H9 (cell line): ENCODE measurements around the gene EIF2S3. TPM values are rescaled to one million over a fixed set of nuclear protein-coding genes. Genes with fewer than 3 reads are reported as not detected.

Experiments used
- DNase-seq: peaks from one replicate; pipeline ENCODE4 v3.0.0-alpha.2; 2017
- H2AFZ ChIP-seq: one replicate; pipeline ENCODE4 v1.6.1; 2013; ENCODE audit warnings: mild to moderate bottlenecking, low read length, control low read depth, moderate library complexity
- H2AK5ac ChIP-seq: 2 replicates; pipeline ENCODE4 v1.6.1; 2013; ENCODE audit warnings: low read length, control low read depth, mixed read lengths; ENCODE audit not compliant: insufficient read length
- H2BK120ac ChIP-seq: one replicate; pipeline ENCODE4 v1.6.1; 2013; ENCODE audit warnings: low read depth, mild to moderate bottlenecking, low read length, control low read depth, inconsistent platforms; ENCODE audit not compliant: poor library complexity, severe bottlenecking
- H2BK12ac ChIP-seq: 2 replicates; pipeline ENCODE4 v1.6.1; 2013; ENCODE audit warnings: low read length, control low read depth, mixed read lengths, low read depth; ENCODE audit not compliant: insufficient read length
- H2BK15ac ChIP-seq: 2 replicates; pipeline ENCODE4 v1.6.1; 2013; ENCODE audit warnings: low read depth, low read length, control low read depth
- H2BK20ac ChIP-seq: one replicate; pipeline ENCODE4 v1.6.1; 2013; ENCODE audit warnings: low read depth, mild to moderate bottlenecking, low read length, control low read depth, inconsistent platforms; ENCODE audit not compliant: poor library complexity, severe bottlenecking
- H2BK5ac ChIP-seq: 2 replicates; pipeline ENCODE4 v1.6.1; 2013; ENCODE audit warnings: low read length, control low read depth, mixed read lengths; ENCODE audit not compliant: insufficient read length
- H3K14ac ChIP-seq: 2 replicates; pipeline ENCODE4 v1.6.1; 2013; ENCODE audit warnings: low read length, control low read depth; ENCODE audit not compliant: insufficient read depth
- H3K18ac ChIP-seq: 2 replicates; pipeline ENCODE4 v1.6.1; 2013; ENCODE audit warnings: low read depth, mild to moderate bottlenecking, mixed read lengths, low read length, control low read depth; ENCODE audit not compliant: insufficient read length
- H3K23ac ChIP-seq: 2 replicates; pipeline ENCODE4 v1.6.1; 2013; ENCODE audit warnings: low read length, control low read depth, mixed read lengths, low read depth; ENCODE audit not compliant: insufficient read length
- H3K23me2 ChIP-seq: 2 replicates; pipeline ENCODE4 v1.6.1; 2013; ENCODE audit warnings: low read depth, mild to moderate bottlenecking, mixed read lengths, low read length, control low read depth; ENCODE audit not compliant: insufficient read length, poor library complexity, severe bottlenecking
- H3K27ac ChIP-seq: 2 replicates; pipeline ENCODE4 v1.5.1; 2013; ENCODE audit warnings: low read length, control low read depth, mixed read lengths, low read depth; ENCODE audit not compliant: insufficient read length
- H3K27me3 ChIP-seq: 2 replicates; pipeline ENCODE4 v1.6.1; 2013; ENCODE audit warnings: low read length, control low read depth, inconsistent platforms; ENCODE audit not compliant: insufficient read depth
- H3K4ac ChIP-seq: 2 replicates; pipeline ENCODE4 v1.6.1; 2013; ENCODE audit warnings: low read depth, mild to moderate bottlenecking, control low read depth, inconsistent platforms, low read length, moderate library complexity
- H3K4me1 ChIP-seq: 2 replicates; pipeline ENCODE4 v1.6.1; 2013; ENCODE audit warnings: low read length, control low read depth, inconsistent platforms; ENCODE audit not compliant: insufficient read depth
- H3K4me2 ChIP-seq: 2 replicates; pipeline ENCODE4 v1.6.1; 2013; ENCODE audit warnings: low read length, control low read depth, mixed read lengths; ENCODE audit not compliant: insufficient read length, insufficient read depth
- H3K56ac ChIP-seq: 2 replicates; pipeline ENCODE4 v1.6.1; 2013; ENCODE audit warnings: low read depth, mild to moderate bottlenecking, mixed read lengths, low read length, control low read depth; ENCODE audit not compliant: insufficient read length
- H3K79me1 ChIP-seq: 2 replicates; pipeline ENCODE4 v1.6.1; 2013; ENCODE audit warnings: low read depth, mild to moderate bottlenecking, moderate library complexity, low read length, control low read depth, inconsistent platforms; ENCODE audit not compliant: insufficient read depth, poor library complexity, severe bottlenecking
- H3K79me2 ChIP-seq: 2 replicates; pipeline ENCODE4 v1.6.1; 2013; ENCODE audit warnings: low read length, control low read depth, inconsistent platforms; ENCODE audit not compliant: insufficient read depth
- H3K9ac ChIP-seq: 2 replicates; pipeline ENCODE4 v1.6.1; 2013; ENCODE audit warnings: low read length, control low read depth, mixed read lengths; ENCODE audit not compliant: insufficient read length; ENCODE audit errors: extremely low read depth
- H3K9me3 ChIP-seq: one replicate; pipeline ENCODE4 v1.6.1; 2013; ENCODE audit warnings: low read depth, low read length, inconsistent platforms; ENCODE audit not compliant: control insufficient read depth
- H3T11ph ChIP-seq: one replicate; pipeline ENCODE4 v1.6.1; 2013; ENCODE audit warnings: mild to moderate bottlenecking, low read length, control low read depth, inconsistent platforms
- H4K20me1 ChIP-seq: one replicate; pipeline ENCODE4 v1.6.1; 2013; ENCODE audit not compliant: control insufficient read depth, insufficient read length, insufficient read depth
- H4K5ac ChIP-seq: 2 replicates; pipeline ENCODE4 v1.6.1; 2013; ENCODE audit warnings: low read depth, mild to moderate bottlenecking, mixed read lengths, low read length, control low read depth; ENCODE audit not compliant: insufficient read length
- H4K8ac ChIP-seq: replicated peaks from 2 replicates; pipeline ENCODE4 v1.6.1; 2013; ENCODE audit warnings: low read length, control low read depth, mixed read lengths, low read depth; ENCODE audit not compliant: insufficient read length
- H4K91ac ChIP-seq: 2 replicates; pipeline ENCODE4 v1.6.1; 2013; ENCODE audit warnings: low read depth, mild to moderate bottlenecking, moderate library complexity, mixed read lengths, low read length, control low read depth; ENCODE audit not compliant: insufficient read length
- H3K27ac Mint-ChIP-seq, 3 experiments: 2 replicates in 2 of 3; 3 replicates in 1 of 3; pipeline ENCODE4 v1.8.0; 2020 to 2021; ENCODE audit warnings: mixed read lengths in 3 of 3, mild to moderate bottlenecking in 1 of 3, moderate library complexity in 1 of 3
- H3K27me3 Mint-ChIP-seq: 2 replicates; pipeline ENCODE4 v1.8.0; 2021; ENCODE audit warnings: low read depth, mild to moderate bottlenecking, moderate library complexity, mixed read lengths
- H3K36me3 Mint-ChIP-seq, 3 experiments: 2 replicates in 2 of 3; 3 replicates in 1 of 3; pipeline ENCODE4 v1.8.0; 2020 to 2021; ENCODE audit warnings: low read depth in 3 of 3, mixed read lengths in 3 of 3; ENCODE audit not compliant: insufficient read depth in 1 of 3
- H3K4me1 Mint-ChIP-seq, 2 experiments: 2 replicates each; pipeline ENCODE4 v1.8.0; 2020; ENCODE audit warnings: mixed read lengths in 2 of 2
- H3K4me3 Mint-ChIP-seq, 2 experiments: 2 replicates in 1 of 2; 3 replicates in 1 of 2; pipeline ENCODE4 v1.8.0; 2020 to 2021; ENCODE audit warnings: mild to moderate bottlenecking in 2 of 2, mixed read lengths in 2 of 2, moderate library complexity in 1 of 2
- H3K9me3 Mint-ChIP-seq, 2 experiments: 2 replicates in 1 of 2; 3 replicates in 1 of 2; pipeline ENCODE4 v1.8.0; 2020; ENCODE audit warnings: mild to moderate bottlenecking in 2 of 2, mixed read lengths in 2 of 2, moderate library complexity in 1 of 2
- WGBS: extraction: QIAGEN DNeasy Blood & Tissue Kit; methylation state at CpG from one replicate; pipeline ENCODE4 v1.1.7; 2013; ENCODE audit warnings: missing lambda C conversion rate, low lambda C conversion rate, mixed read lengths; ENCODE audit not compliant: insufficient read length; ENCODE audit errors: extremely low coverage; 5-methylcytosine and 5-hydroxymethylcytosine counted together
- total RNA-seq: library from RNA; stranded (reverse); gene quantifications from 2 replicates; pipeline ENCODE4 v1.2.1, GENCODE V29; 2021
- TF ChIP-seq, protein P1 (sequence below): fragments of 200-600 bp; sonication (generic); conservative IDR thresholded peaks from 3 replicates; pipeline ENCODE4 v1.8.0; 2021; ENCODE audit warnings: antibody characterized with exemption, mild to moderate bottlenecking

Gene EIF2S3
- total RNA-seq, 1 experiment from 2014 or later, result 598 TPM

- Histone ChIP-seq H3K4ac (no peak overlapping the region), H3K4me2 (no peak overlapping the region), H2BK12ac (no peak overlapping the region), H2BK120ac (no peak overlapping the region), H3K23me2 (peaks cover 8% of the 10 kb centered on the region), H3K9ac (no peak overlapping the region), H3K23ac (no peak overlapping the region), H4K91ac (no peak overlapping the region), H3K9me3 (no peaks in the 10 kb centered on the region), H2AFZ (no peak overlapping the region), H4K5ac (no peak overlapping the region), H2BK5ac (no peak overlapping the region), H3K18ac (no peak overlapping the region), H4K20me1 (no peaks in the 10 kb centered on the region), H3K79me2 (peaks cover 2% of the 10 kb centered on the region; the same call in 1 of the 2 replicates), H3K56ac (no peak overlapping the region), H3T11ph (no peak overlapping the region), H3K27ac (no peak overlapping the region), H2BK20ac (no peak overlapping the region), H3K79me1 (no peaks in the 10 kb centered on the region), H3K14ac (no peak overlapping the region), H3K27me3 (peaks cover 14% of the 10 kb centered on the region), H3K4me1 (no peaks in the 10 kb centered on the region), H2BK15ac (no peak overlapping the region), H2AK5ac (no peak overlapping the region), H4K8ac (no peak overlapping the region)
- WGBS, result no CpG with 5 or more reads among the region's 6 CpGs
- TF ChIP-seq, protein P1, sequence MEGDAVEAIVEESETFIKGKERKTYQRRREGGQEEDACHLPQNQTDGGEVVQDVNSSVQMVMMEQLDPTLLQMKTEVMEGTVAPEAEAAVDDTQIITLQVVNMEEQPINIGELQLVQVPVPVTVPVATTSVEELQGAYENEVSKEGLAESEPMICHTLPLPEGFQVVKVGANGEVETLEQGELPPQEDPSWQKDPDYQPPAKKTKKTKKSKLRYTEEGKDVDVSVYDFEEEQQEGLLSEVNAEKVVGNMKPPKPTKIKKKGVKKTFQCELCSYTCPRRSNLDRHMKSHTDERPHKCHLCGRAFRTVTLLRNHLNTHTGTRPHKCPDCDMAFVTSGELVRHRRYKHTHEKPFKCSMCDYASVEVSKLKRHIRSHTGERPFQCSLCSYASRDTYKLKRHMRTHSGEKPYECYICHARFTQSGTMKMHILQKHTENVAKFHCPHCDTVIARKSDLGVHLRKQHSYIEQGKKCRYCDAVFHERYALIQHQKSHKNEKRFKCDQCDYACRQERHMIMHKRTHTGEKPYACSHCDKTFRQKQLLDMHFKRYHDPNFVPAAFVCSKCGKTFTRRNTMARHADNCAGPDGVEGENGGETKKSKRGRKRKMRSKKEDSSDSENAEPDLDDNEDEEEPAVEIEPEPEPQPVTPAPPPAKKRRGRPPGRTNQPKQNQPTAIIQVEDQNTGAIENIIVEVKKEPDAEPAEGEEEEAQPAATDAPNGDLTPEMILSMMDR, result no peak
- Mint-ChIP-seq H3K9me3 (no peaks in the 10 kb centered on the region; a peak in 1 of 5 replicates), H3K36me3 (peaks cover 3 to 8% (median 5%) of the 10 kb centered on the region in 3 experiments; a peak in 6 of 7 replicates), H3K4me1 (peaks cover 21% of the 10 kb centered on the region in 2 experiments), H3K27ac (peak overlapping the region in 1 of 3 experiments; percentile 65; a peak in 1 of 7 replicates), H3K27me3 (peaks cover 58% of the 10 kb centered on the region), H3K4me3 (no peak overlapping the region)
- peak; percentile 46 for DNase-seq
Measured at GRCh38 chrX:24027985-24028384, 26.8 kb upstream of the EIF2S3 start.
